HCT116 (cell line): ENCODE results near the gene HYI. TPM values are rescaled to one million over a fixed set of nuclear protein-coding genes. Genes with fewer than 3 reads are reported as not detected.

ENCODE experiments used
- ATAC-seq: fragments of 200-7000 bp; cut with Tn5 transposase; 2 replicates; pipeline ENCODE4 v1.9.1; 2020; ENCODE audit warnings: mild to moderate bottlenecking, moderate library complexity
- BruUV-seq: library from RNA; stranded (reverse); fragments of 400-500 nt; replicated peaks from 2 replicates; lab custom pipeline; 2021; lab: Mats Ljungman, UMichigan
- CTCF ChIA-PET: fragments of 300-600 bp; sonication (Branson Sonifier 250); formaldehyde crosslinking; loops from one replicate; lab custom pipeline; 2021; ENCODE audit warnings: antibody characterized with exemption; lab: Charles Lee
- POLR2A ChIA-PET: fragments of 300-600, 350-600 bp; sonication (Branson Sonifier 250); formaldehyde crosslinking; loops from one replicate; lab custom pipeline; 2021; ENCODE audit warnings: antibody characterized with exemption; lab: Charles Lee
- RAD21 ChIA-PET, 2 experiments: fragments of 300-600 bp; sonication (Branson Sonifier 250); formaldehyde crosslinking; loops; one replicate each; lab custom pipeline; 2023; ENCODE audit warnings: low total read pairs in 2 of 2; ENCODE audit not compliant: uncharacterized antibody in 2 of 2, unreplicated experiment in 2 of 2, low non-redundant PET in 1 of 2; lab: Charles Lee
- DNase-seq: peaks from one replicate; pipeline ENCODE4 v3.0.0-alpha.2; 2010; ENCODE audit warnings: low read depth, low spot score
- H2AFZ ChIP-seq: fragments of 200-600 bp; shearing (Covaris generic), sonication (generic); 2 replicates; pipeline ENCODE4 v1.6.1; 2017; ENCODE audit warnings: low read depth, mixed run types, mixed read lengths, antibody characterized with exemption, low read length; ENCODE audit not compliant: poor library complexity, severe bottlenecking
- H3K27ac ChIP-seq: 2 replicates; pipeline ENCODE4 v1.5.1; 2012; ENCODE audit warnings: low read depth, low read length
- H3K27me3 ChIP-seq: fragments of 200-600 bp; sonication (generic); 2 replicates; pipeline ENCODE4 v1.6.1; 2016; ENCODE audit warnings: mixed run types, low read length, mixed read lengths; ENCODE audit not compliant: insufficient read depth
- H3K36me3 ChIP-seq, 2 experiments: fragments of 200-500 bp in 1 of 2; fragments of 200-600 bp in 1 of 2; sonication (Bioruptor generic) in 1 of 2; sonication (generic) in 1 of 2; 2 replicates each; pipeline versions ENCODE4 v1.5.1 to v1.6.1; 2014 to 2016; ENCODE audit warnings: low read length in 2 of 2, inconsistent platforms in 1 of 2, mixed read lengths in 1 of 2, mixed run types in 1 of 2; ENCODE audit not compliant: insufficient read depth in 2 of 2, control insufficient read depth in 1 of 2
- H3K4me1 ChIP-seq, 2 experiments: fragments of 200-600 bp in 1 of 2; sonication (generic) in 1 of 2; 2 replicates each; pipeline versions ENCODE4 v1.5.1 to v1.6.1; 2012 to 2017; ENCODE audit warnings: low read length in 2 of 2, inconsistent platforms in 1 of 2, mild to moderate bottlenecking in 1 of 2, mixed read lengths in 1 of 2, mixed run types in 1 of 2, moderate library complexity in 1 of 2; ENCODE audit not compliant: insufficient read depth in 2 of 2, control insufficient read depth in 1 of 2
- H3K4me2 ChIP-seq: fragments of 200-600 bp; sonication (generic); 2 replicates; pipeline ENCODE4 v1.6.1; 2017; ENCODE audit warnings: mixed run types, low read length, mixed read lengths
- H3K4me3 ChIP-seq, 2 experiments: fragments of 200-600 bp in 1 of 2; sonication (generic) in 1 of 2; replicated peaks in 1 of 2; 2 replicates each; pipeline ENCODE4 v1.5.1; 2011 to 2016; ENCODE audit warnings: low read length in 2 of 2, control low read depth in 1 of 2, low read depth in 1 of 2, mild to moderate bottlenecking in 1 of 2, mixed read lengths in 1 of 2, mixed run types in 1 of 2
- H3K79me2 ChIP-seq: fragments of 200-600 bp; sonication (generic); 2 replicates; pipeline ENCODE4 v1.6.1; 2017; ENCODE audit warnings: mild to moderate bottlenecking, mixed run types, low read length, moderate library complexity, mixed read lengths; ENCODE audit not compliant: insufficient read depth
- H3K9ac ChIP-seq: fragments of 200-600 bp; sonication (generic); 2 replicates; pipeline ENCODE4 v1.6.1; 2016; ENCODE audit warnings: low read length, mixed read lengths
- H3K9me2 ChIP-seq: fragments of 200-600 bp; sonication (generic), shearing (Covaris generic); 2 replicates; pipeline ENCODE4 v1.6.1; 2017; ENCODE audit warnings: mixed run types, mild to moderate bottlenecking, moderate library complexity; ENCODE audit not compliant: insufficient read depth
- H3K9me3 ChIP-seq, 2 experiments: fragments of 200-500 bp in 1 of 2; fragments of 200-600 bp in 1 of 2; sonication (Bioruptor generic) in 1 of 2; sonication (generic) in 1 of 2; 2 replicates each; pipeline ENCODE4 v1.6.1; 2014 to 2017; ENCODE audit warnings: low read length in 2 of 2, mixed read lengths in 2 of 2, inconsistent platforms in 1 of 2, low read depth in 1 of 2, mild to moderate bottlenecking in 1 of 2, mixed run types in 1 of 2, moderate library complexity in 1 of 2; ENCODE audit not compliant: control insufficient read depth in 1 of 2, insufficient read depth in 1 of 2
- H4K20me1 ChIP-seq: fragments of 200-600 bp; sonication (generic), shearing (Covaris generic); 2 replicates; pipeline ENCODE4 v1.6.1; 2017; ENCODE audit warnings: mixed run types, mild to moderate bottlenecking, moderate library complexity; ENCODE audit not compliant: insufficient read depth
- JUND ChIP-seq: IDR thresholded peaks from 2 replicates; pipeline ENCODE4 v1.6.1; 2012
- POLR2AphosphoS5 ChIP-seq: IDR thresholded peaks from 2 replicates; pipeline ENCODE4 v1.6.1; 2011; ENCODE audit warnings: mild to moderate bottlenecking, low read depth, low read length, moderate library complexity
- YY1 ChIP-seq: IDR thresholded peaks from 2 replicates; pipeline ENCODE4 v1.6.1; 2011; ENCODE audit warnings: low read length, low read depth, moderate library complexity, mild to moderate bottlenecking; ENCODE audit not compliant: insufficient replicate concordance; ENCODE audit errors: extremely low read depth
- ZNF274 ChIP-seq: fragments of 200-500 bp; sonication (Bioruptor generic); IDR thresholded peaks from 2 replicates; pipeline ENCODE4 v1.6.1; 2014; ENCODE audit warnings: mild to moderate bottlenecking, low read depth, low read length, inconsistent platforms
- intact Hi-C: fragments of 100-400 bp; cut with micrococcal nuclease; formaldehyde crosslinking; loops from 2 replicates; pipeline ENCODE4 v1.10.0; 2022
- total RNA-seq: library from RNA; stranded (reverse); gene quantifications from one replicate; pipeline ENCODE4 v1.2.1, GENCODE V29; 2021; ENCODE audit not compliant: unreplicated experiment

Gene HYI
- total RNA-seq, 1 experiment from 2014 or later: 13.9 TPM

DNA sequence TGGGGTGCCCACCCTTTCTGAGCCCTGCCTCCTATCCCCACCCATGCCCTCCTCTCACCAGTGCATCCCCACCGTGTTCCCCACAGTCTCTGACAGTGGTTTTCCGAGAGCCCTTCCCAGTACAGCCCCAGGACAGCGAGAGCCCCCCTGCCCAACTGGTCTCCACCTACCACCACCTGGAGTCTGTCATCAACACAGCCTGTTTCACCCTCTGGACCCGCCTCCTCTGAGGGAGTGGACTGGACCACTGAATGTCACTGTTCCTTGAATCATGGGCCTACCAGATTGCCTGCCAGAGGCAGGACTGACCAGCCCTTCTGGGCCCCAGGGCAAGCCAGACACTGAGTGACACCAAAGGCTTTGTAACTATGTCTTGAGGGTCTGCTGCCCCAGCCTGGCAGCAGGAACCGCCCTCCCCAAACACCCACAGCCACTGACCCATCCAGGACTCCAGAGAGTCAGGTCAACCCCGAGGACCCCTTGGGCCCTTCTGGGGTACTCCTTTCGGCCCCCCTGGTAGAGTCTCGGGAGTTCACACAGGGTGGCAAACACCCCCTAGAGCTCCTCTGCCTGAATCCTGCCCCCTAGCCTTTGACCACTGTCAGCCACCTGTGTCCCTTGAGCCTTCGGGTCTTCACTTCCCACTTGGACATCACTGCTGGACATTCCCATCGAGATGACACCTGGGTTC is 3.3 kb downstream of the HYI start:
- RAD21 ChIA-PET: no interaction called here
- no peak overlapping the region for H3K4me2 ChIP-seq
- CTCF ChIA-PET: no interaction called here
- no peaks in the 10 kb centered on the region for H4K20me1 ChIP-seq
- no peak for DNase-seq
- intact Hi-C loops: loop anchor here (10.0 kb wide), 1 partner anchor 594 kb away; no protein-coding TSS in a partner anchor
- no peaks in the 10 kb centered on the region for H3K27me3 ChIP-seq
- ATAC-seq: no peak
- no peak overlapping the region for H3K27ac ChIP-seq
- H2AFZ ChIP-seq: no peak overlapping the region
- POLR2A ChIA-PET: no interaction called here
- peaks cover 0 to 15% of the 10 kb centered on the region in 2 experiments; a peak in 2 of 4 replicates for H3K36me3 ChIP-seq
- TF ChIP-seq POLR2AphosphoS5 (no peak), ZNF274 (no peak)
- no peaks in the 10 kb centered on the region for H3K79me2 ChIP-seq
- no peaks in the 10 kb centered on the region for H3K9me3 ChIP-seq
- H3K4me3 ChIP-seq: no peak overlapping the region
- peaks cover 22 to 28% of the 10 kb centered on the region in 2 experiments for H3K4me1 ChIP-seq
- BruUV-seq: no TSS peak
- no peaks in the 10 kb centered on the region for H3K9me2 ChIP-seq
- H3K9ac ChIP-seq: no peak overlapping the region

DNA sequence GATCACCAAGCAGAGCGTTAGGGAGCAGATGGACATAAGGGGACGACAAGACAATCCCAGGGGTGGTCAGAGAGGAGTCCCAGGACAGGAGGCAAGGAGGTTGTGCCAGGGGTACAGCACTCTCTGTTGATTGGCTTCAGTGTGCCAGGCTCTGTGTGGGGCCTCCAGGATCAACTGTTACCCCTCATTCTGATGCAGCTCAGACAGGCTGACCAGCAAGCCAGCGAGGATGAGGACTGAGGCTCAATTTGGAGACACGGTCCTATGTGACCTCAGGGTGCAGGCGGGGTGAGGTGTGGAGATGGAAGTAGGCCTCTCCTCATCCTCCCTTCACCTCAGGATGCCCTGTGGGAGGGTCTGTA is 4.0 kb downstream of the HYI start:
- Histone ChIP-seq H3K9me3 (no peaks in the 10 kb centered on the region), H3K27ac (no peak overlapping the region), H4K20me1 (no peaks in the 10 kb centered on the region), H3K79me2 (no peaks in the 10 kb centered on the region), H3K36me3 (peaks cover 0 to 15% of the 10 kb centered on the region in 2 experiments; a peak in 2 of 4 replicates), H3K9me2 (no peaks in the 10 kb centered on the region), H3K9ac (no peak overlapping the region), H3K4me2 (no peak overlapping the region), H3K4me1 (peaks cover 16 to 25% of the 10 kb centered on the region in 2 experiments), H3K27me3 (no peaks in the 10 kb centered on the region), H2AFZ (no peak overlapping the region), H3K4me3 (no peak overlapping the region)
- ChIA-PET CTCF (no interaction called here), POLR2A (no interaction called here), RAD21 (no interaction called here)
- ATAC-seq: no peak
- no peak for TF ChIP-seq JUND
- TF ChIP-seq YY1: no peak
- no peak for TF ChIP-seq ZNF274
- intact Hi-C loops: loop anchor here (10.0 kb wide), 1 partner anchor 595 kb away; no protein-coding TSS in a partner anchor
- DNase-seq: no peak
- no TSS peak for BruUV-seq
